ENCODE measurements around the gene ZNF710. TPM values are rescaled to one million over a fixed set of nuclear protein-coding genes. Genes with fewer than 3 reads are reported as not detected.

Gene ZNF710
- total and polyA plus RNA-seq, 9 of the 15 experiments (the other 6 are each of a cell fraction or from before 2014, with no cell fraction given): 0.56 to 14.2 (median 5.2) TPM

DNA sequence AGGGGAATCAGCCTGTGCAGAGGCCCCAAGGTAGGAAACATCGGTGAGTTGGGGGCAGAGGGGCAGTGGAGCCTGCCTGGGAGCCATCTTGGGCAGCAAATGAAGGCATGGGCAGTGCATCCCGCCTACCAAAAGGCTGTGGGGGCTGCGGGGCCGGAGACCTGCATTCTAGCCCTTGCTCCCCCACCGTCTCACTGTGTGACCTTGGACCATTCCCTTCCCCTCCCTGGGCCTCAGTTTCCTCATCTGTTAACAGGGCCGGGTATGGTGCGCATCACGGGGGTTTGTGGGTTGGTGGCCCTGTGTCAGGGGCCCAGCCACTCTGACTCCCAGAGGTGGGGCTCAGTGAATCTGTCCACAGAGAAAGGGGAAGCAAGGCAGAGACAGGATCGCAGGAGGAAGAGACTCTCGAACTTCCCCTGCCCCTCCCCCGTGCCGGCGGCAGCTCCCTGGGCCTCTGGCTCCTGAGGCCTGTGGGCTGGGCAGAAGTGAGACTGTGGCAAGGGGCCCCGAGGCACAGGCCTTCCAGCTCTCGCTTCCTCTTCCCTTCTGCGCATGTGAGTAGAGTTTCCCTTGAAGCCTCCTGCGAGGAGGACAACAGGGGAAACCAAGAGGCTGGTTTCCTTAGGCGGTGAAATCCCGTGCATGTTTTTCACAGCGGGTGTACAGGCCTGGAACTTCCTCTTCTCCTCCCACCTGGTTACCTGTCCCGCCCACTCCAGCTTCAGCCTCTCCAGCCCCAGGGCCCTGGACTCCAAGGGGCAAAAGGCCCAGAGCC lies 58.3 kb downstream of the ZNF710 start (continued):
- TF ChIP-seq, protein P1, sequence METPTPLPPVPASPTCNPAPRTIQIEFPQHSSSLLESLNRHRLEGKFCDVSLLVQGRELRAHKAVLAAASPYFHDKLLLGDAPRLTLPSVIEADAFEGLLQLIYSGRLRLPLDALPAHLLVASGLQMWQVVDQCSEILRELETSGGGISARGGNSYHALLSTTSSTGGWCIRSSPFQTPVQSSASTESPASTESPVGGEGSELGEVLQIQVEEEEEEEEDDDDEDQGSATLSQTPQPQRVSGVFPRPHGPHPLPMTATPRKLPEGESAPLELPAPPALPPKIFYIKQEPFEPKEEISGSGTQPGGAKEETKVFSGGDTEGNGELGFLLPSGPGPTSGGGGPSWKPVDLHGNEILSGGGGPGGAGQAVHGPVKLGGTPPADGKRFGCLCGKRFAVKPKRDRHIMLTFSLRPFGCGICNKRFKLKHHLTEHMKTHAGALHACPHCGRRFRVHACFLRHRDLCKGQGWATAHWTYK (CRISPR knock-in tag; IDR thresholded peaks at IDR 0.05): peak; percentile 73; the same call in 1 of the 2 replicates
- TF ChIP-seq FUS (optimal IDR thresholded peaks at IDR 0.05; ENCODE audit: low read depth, low read length): no peak
- peak; percentile 79; the same call in 1 of the 2 replicates for TF ChIP-seq LEF1 (IDR thresholded peaks at IDR 0.05)
- TF ChIP-seq, protein P2, sequence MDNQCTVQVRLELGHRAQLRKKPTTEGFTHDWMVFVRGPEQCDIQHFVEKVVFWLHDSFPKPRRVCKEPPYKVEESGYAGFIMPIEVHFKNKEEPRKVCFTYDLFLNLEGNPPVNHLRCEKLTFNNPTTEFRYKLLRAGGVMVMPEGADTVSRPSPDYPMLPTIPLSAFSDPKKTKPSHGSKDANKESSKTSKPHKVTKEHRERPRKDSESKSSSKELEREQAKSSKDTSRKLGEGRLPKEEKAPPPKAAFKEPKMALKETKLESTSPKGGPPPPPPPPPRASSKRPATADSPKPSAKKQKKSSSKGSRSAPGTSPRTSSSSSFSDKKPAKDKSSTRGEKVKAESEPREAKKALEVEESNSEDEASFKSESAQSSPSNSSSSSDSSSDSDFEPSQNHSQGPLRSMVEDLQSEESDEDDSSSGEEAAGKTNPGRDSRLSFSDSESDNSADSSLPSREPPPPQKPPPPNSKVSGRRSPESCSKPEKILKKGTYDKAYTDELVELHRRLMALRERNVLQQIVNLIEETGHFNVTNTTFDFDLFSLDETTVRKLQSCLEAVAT (IDR thresholded peaks at IDR 0.05): no peak
- TF ChIP-seq, protein P3, sequence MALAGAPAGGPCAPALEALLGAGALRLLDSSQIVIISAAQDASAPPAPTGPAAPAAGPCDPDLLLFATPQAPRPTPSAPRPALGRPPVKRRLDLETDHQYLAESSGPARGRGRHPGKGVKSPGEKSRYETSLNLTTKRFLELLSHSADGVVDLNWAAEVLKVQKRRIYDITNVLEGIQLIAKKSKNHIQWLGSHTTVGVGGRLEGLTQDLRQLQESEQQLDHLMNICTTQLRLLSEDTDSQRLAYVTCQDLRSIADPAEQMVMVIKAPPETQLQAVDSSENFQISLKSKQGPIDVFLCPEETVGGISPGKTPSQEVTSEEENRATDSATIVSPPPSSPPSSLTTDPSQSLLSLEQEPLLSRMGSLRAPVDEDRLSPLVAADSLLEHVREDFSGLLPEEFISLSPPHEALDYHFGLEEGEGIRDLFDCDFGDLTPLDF (CRISPR knock-in tag; IDR thresholded peaks at IDR 0.05): no peak
- no peak for TF ChIP-seq SIX5 (IDR thresholded peaks at IDR 0.05; ENCODE audit: borderline replicate concordance in 1 of 2, insufficient read depth in 1 of 2, low read depth in 1 of 2, low read length in 2 of 2)
- TF ChIP-seq, protein P4, sequence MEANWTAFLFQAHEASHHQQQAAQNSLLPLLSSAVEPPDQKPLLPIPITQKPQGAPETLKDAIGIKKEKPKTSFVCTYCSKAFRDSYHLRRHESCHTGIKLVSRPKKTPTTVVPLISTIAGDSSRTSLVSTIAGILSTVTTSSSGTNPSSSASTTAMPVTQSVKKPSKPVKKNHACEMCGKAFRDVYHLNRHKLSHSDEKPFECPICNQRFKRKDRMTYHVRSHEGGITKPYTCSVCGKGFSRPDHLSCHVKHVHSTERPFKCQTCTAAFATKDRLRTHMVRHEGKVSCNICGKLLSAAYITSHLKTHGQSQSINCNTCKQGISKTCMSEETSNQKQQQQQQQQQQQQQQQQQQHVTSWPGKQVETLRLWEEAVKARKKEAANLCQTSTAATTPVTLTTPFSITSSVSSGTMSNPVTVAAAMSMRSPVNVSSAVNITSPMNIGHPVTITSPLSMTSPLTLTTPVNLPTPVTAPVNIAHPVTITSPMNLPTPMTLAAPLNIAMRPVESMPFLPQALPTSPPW (CRISPR knock-in tag; IDR thresholded peaks at IDR 0.05): peak; percentile 76
- TF ChIP-seq CSDE1 (IDR thresholded peaks at IDR 0.05): no peak
- TF ChIP-seq SAFB (IDR thresholded peaks at IDR 0.05; ENCODE audit: borderline replicate concordance, low read depth, low read length): no peak
- peak in 1 of 2 experiments; percentile 33; a peak in 1 of 4 replicates for TF ChIP-seq TRIM24 (IDR thresholded peaks at IDR 0.05)
- peak; percentile 87; the same call in 1 of the 2 replicates for TF ChIP-seq CTBP1 (IDR thresholded peaks at IDR 0.05; ENCODE audit: borderline replicate concordance)
- TF ChIP-seq ZZZ3 (IDR thresholded peaks at IDR 0.05): no peak
- TF ChIP-seq DACH1 (IDR thresholded peaks at IDR 0.05; ENCODE audit: partially characterized antibody): no peak
- TF ChIP-seq, protein P5, sequence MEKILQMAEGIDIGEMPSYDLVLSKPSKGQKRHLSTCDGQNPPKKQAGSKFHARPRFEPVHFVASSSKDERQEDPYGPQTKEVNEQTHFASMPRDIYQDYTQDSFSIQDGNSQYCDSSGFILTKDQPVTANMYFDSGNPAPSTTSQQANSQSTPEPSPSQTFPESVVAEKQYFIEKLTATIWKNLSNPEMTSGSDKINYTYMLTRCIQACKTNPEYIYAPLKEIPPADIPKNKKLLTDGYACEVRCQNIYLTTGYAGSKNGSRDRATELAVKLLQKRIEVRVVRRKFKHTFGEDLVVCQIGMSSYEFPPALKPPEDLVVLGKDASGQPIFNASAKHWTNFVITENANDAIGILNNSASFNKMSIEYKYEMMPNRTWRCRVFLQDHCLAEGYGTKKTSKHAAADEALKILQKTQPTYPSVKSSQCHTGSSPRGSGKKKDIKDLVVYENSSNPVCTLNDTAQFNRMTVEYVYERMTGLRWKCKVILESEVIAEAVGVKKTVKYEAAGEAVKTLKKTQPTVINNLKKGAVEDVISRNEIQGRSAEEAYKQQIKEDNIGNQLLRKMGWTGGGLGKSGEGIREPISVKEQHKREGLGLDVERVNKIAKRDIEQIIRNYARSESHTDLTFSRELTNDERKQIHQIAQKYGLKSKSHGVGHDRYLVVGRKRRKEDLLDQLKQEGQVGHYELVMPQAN (IDR thresholded peaks at IDR 0.05; ENCODE audit: borderline replicate concordance): no peak
- TF ChIP-seq XRCC5 (IDR thresholded peaks at IDR 0.05; ENCODE audit: low read depth, low read length): no peak
- TF ChIP-seq TRIM28 (IDR thresholded peaks at IDR 0.05): no peak
- TF ChIP-seq, protein P6, sequence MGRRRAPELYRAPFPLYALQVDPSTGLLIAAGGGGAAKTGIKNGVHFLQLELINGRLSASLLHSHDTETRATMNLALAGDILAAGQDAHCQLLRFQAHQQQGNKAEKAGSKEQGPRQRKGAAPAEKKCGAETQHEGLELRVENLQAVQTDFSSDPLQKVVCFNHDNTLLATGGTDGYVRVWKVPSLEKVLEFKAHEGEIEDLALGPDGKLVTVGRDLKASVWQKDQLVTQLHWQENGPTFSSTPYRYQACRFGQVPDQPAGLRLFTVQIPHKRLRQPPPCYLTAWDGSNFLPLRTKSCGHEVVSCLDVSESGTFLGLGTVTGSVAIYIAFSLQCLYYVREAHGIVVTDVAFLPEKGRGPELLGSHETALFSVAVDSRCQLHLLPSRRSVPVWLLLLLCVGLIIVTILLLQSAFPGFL (CRISPR knock-in tag; IDR thresholded peaks at IDR 0.05): no peak
- TF ChIP-seq ELF1 (tag; IDR thresholded peaks at IDR 0.05): no peak
- no peak for TF ChIP-seq SLC30A9 (CRISPR knock-in tag; IDR thresholded peaks at IDR 0.05)
- TF ChIP-seq HNRNPUL1 (IDR thresholded peaks at IDR 0.05; ENCODE audit: low read length): no peak

Data from K562 (cell line).